Measurements from ENCODE around the gene TMEM270. TPM values are rescaled to one million over a fixed set of nuclear protein-coding genes. Genes with fewer than 3 reads are reported as not detected.

The TMEM270 gene
- total RNA-seq, 1 experiment from 2014 or later, result 1.1 TPM

DNA sequence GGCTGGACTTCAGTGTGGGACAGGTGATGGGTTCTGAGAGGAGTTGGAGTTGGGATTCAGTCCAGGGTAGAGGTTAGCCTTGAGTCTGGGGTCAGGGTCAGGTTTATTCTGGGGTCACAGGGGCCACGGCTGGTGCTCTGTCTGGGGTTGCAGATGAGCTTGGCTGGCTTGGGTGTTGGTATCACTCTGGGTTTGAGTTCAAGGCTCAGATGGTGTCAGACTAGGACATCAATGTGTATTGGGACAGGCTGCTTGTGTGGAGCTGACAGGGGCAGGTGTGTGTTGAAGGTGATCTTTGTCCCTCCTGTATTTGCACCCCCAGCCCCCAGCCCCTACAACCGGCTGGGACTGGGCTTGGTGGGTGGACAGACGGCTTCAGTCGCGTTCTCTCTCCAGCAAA, 26.8 kb downstream of the TMEM270 start:
- no peaks in the 10 kb centered on the region for H3K9me2 ChIP-seq (ENCODE audit: insufficient read depth)
- CTCF ChIA-PET, result no interaction called here
- RAD21 ChIA-PET (ENCODE audit: low non-redundant PET in 1 of 2, low total read pairs in 2 of 2, uncharacterized antibody in 2 of 2, unreplicated experiment in 2 of 2), result no interaction called here
- ATAC-seq (no peak), DNase-seq (ENCODE audit: low read depth, low spot score) (no peak)
- intact Hi-C loops (cut with micrococcal nuclease), result no loop called here
- H3K27me3 ChIP-seq (ENCODE audit: insufficient read depth, low read length), result no peaks in the 10 kb centered on the region
- no TSS peak for BruUV-seq (replicated peaks)
- POLR2A ChIA-PET, result no interaction called here
- no peak overlapping the region for H3K4me2 ChIP-seq (ENCODE audit: low read length)
- no peak overlapping the region for H3K4me3 ChIP-seq (replicated peaks in 1 of 2; ENCODE audit: low read depth in 1 of 2, low read length in 2 of 2)
- H3K9me3 ChIP-seq (ENCODE audit: control insufficient read depth in 1 of 2, insufficient read depth in 1 of 2, low read depth in 1 of 2, low read length in 2 of 2), result no peaks in the 10 kb centered on the region
- no peak overlapping the region for H3K9ac ChIP-seq (ENCODE audit: low read length)
- H3K36me3 ChIP-seq (ENCODE audit: control insufficient read depth in 1 of 2, insufficient read depth in 2 of 2, low read length in 2 of 2), result no peaks in the 10 kb centered on the region
- H3K79me2 ChIP-seq (ENCODE audit: insufficient read depth, low read length), result no peaks in the 10 kb centered on the region
- no peak overlapping the region for H3K27ac ChIP-seq (ENCODE audit: low read depth, low read length)
- H4K20me1 ChIP-seq (ENCODE audit: insufficient read depth), result no peaks in the 10 kb centered on the region
- peaks cover 0 to 7% of the 10 kb centered on the region in 2 experiments; a peak in 1 of 4 replicates for H3K4me1 ChIP-seq (ENCODE audit: control insufficient read depth in 1 of 2, insufficient read depth in 2 of 2, low read length in 2 of 2)
- H2AFZ ChIP-seq (ENCODE audit: low read depth, low read length, poor library complexity, severe bottlenecking), result no peak overlapping the region
- no peak for TF ChIP-seq EGR1 (IDR thresholded peaks at IDR 0.05; ENCODE audit: low read depth)
- TF ChIP-seq JUND (IDR thresholded peaks at IDR 0.05), result no peak
- TF ChIP-seq, protein P1, sequence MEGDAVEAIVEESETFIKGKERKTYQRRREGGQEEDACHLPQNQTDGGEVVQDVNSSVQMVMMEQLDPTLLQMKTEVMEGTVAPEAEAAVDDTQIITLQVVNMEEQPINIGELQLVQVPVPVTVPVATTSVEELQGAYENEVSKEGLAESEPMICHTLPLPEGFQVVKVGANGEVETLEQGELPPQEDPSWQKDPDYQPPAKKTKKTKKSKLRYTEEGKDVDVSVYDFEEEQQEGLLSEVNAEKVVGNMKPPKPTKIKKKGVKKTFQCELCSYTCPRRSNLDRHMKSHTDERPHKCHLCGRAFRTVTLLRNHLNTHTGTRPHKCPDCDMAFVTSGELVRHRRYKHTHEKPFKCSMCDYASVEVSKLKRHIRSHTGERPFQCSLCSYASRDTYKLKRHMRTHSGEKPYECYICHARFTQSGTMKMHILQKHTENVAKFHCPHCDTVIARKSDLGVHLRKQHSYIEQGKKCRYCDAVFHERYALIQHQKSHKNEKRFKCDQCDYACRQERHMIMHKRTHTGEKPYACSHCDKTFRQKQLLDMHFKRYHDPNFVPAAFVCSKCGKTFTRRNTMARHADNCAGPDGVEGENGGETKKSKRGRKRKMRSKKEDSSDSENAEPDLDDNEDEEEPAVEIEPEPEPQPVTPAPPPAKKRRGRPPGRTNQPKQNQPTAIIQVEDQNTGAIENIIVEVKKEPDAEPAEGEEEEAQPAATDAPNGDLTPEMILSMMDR (IDR thresholded peaks at IDR 0.05 in 2 of 3, conservative IDR thresholded peaks at IDR 0.05 in 1 of 3; ENCODE audit: borderline replicate concordance in 1 of 3, insufficient read depth in 1 of 3, low read depth in 2 of 3, low read length in 2 of 3), result no peak
- TF ChIP-seq EZH2phosphoT487 (IDR thresholded peaks at IDR 0.05; ENCODE audit: borderline replicate concordance), result no peak
- TF ChIP-seq ATF3 (IDR thresholded peaks at IDR 0.05), result no peak
- no peak for TF ChIP-seq ZNF274 (IDR thresholded peaks at IDR 0.05; ENCODE audit: low read depth, low read length)
- TF ChIP-seq CEBPB (IDR thresholded peaks at IDR 0.05; ENCODE audit: low read depth), result no peak
- no peak for TF ChIP-seq ELF1 (IDR thresholded peaks at IDR 0.05; ENCODE audit: borderline replicate concordance, low read depth)
- TF ChIP-seq TCF7L2 (IDR thresholded peaks at IDR 0.05; ENCODE audit: borderline replicate concordance, extremely low read depth, insufficient read depth, insufficient read length), result no peak

Measured in HCT116 (cell line).